Neural progenitor cell (in vitro differentiated cells): Measurements from ENCODE around the gene CHERP.

ENCODE experiments used
- CTCF ChIP-seq: fragments of 200-600 bp; sonication (generic); IDR thresholded peaks from 2 replicates; pipeline ENCODE4 v1.5.1; 2017; ENCODE audit warnings: antibody characterized with exemption, mild to moderate bottlenecking
- EZH2 ChIP-seq: fragments of 200-600 bp; sonication (generic); IDR thresholded peaks from 2 replicates; pipeline ENCODE4 v1.6.1; 2017; ENCODE audit warnings: antibody characterized with exemption, mild to moderate bottlenecking, moderate library complexity
- EZH2phosphoT487 ChIP-seq: fragments of 200-600 bp; sonication (generic); IDR thresholded peaks from 2 replicates; pipeline ENCODE4 v1.6.1; 2017; ENCODE audit warnings: antibody characterized with exemption

- TF ChIP-seq CTCF: no peak
- TF ChIP-seq EZH2phosphoT487: no peak
- TF ChIP-seq EZH2: no peak
Observed at GRCh38 chr19:16575861-16576689, 33.8 kb upstream of the CHERP start.
